HG02973 (cell line): ENCODE results near the gene FBXO17.
A peak's percentile ranks its signal among the peaks of the same experiment; 100 is the strongest.
"Not testable (repeated sequence)": the region's sequence is repeated elsewhere in the genome, so short reads cannot be mapped to it uniquely, and the experiment has no call there.

Experiments used
- ATAC-seq: cut with Tn5 transposase; IDR thresholded peaks from one replicate; pipeline ENCODE4 v1.9.1; 2021; ENCODE audit warnings: moderate library complexity; ENCODE audit not compliant: unreplicated experiment

The FBXO17 gene

GRCh38 chr19:38980583-38981374 is 5.2 kb upstream of the FBXO17 start:
- no peak for ATAC-seq

DNA sequence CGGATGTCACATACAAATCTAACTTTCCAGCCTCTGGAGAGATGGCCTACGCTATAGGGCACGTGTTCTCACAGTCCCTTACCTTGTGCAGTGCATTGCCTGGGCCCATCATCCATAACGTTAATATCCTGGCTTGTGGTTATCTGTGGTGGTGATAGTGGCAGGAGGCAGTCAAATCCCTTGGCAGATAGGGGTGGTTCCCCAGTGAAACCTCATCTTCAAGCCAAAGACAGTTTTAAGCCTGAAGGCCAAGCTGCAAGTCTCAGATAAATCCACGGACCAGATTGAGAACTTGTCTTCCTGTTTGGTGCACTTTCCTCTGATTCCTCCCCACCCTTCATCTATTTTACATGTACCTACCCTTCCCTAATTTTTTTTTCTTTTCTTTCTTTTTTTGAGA is 4.3 kb upstream of the FBXO17 start:
- no peak for ATAC-seq

- no peak for ATAC-seq
Measured at GRCh38 chr19:38978326-38978689, 2.8 kb upstream of the FBXO17 start.

DNA sequence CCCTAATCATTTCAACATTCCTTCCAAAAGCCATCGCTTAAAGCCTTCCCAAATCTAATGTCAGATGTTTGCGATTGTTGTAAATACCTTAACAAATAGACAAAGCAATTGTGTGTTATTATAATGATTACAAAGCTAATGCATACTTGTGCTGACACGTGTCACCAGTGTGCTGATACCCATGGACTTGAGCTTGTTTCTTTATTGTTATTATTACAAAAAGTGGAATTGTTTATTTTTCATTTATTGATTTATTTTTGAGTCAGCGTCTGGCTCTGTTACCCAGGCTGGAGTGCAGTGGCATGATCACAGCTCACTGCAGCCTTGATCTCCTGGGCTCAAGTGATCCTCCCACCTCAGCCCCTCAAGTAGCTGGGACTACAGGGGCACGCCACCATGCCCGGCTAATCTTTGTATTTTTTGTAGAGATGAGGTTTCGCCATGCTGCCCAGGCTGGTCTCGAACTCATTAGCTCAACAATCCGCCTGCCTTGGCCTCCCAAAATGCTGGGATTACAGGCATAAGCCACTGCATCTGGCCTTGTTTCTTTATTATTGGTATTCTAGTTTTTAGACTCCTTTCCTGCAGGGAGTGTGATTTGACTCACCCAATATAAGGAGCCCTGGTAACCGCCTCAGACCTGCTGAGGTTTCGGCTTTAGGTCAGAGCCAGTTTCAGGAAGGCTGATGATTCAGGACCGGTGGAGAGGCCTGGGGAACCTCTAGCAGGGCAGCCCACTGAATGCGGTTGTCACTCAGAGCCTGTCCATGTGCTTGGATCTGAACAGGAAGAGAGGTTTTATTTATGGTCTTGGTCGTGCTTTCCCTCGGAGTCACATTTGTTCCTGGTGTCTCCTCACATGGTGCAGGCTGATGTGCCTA is 2.1 kb upstream of the FBXO17 start:
- peak; percentile 73 for ATAC-seq

GRCh38 chr19:38975861-38976271 is 324 bp upstream of the FBXO17 start:
- no peak for ATAC-seq

DNA sequence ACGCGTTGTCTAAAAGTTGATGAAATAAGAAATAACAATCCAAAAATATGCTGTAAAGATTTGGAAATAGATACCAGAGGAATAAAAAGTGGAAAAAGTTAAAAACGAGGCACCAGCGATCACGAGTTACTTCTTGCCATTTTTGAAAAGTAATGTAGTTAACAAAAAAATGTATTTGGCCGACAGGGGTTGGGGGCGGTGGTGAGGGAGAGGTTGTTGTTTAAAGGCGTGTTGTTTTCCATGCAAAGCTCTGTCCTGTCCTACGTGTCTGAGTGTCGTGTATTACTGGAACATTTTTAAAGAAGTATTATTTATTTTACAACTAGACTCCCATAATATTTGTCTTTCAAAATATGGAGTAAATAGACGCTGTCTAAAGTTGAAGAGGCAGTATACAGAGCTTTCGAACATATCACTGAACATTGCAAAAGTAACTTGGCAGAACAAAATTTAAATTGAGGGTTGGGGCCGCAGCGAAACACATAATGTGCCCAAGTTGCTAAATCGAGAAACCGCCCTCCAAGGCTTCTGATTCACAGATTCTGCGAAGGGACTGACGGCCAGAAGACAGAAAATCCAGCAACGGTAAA is 823 bp downstream of the FBXO17 start:
- no peak for ATAC-seq

DNA sequence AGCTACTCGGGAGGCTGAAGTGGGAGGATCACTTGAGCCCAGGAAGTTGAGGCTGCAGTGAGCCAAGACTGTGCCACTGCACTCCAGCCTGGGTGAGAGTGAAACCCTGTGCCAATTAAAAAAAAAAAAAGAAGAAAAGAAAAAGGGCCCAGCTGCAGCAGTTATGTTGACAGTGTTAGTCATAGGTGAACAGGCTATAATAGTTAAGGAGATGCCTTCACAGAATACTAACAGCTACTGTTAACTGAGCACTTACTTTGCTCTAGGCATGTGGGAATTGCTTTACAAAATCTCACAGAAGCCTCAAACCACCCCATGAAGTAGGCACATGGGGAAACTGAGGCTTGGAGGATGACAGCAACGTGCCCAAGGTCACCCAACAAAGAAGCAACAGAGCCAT is 3.9 kb downstream of the FBXO17 start:
- no peak for ATAC-seq

DNA sequence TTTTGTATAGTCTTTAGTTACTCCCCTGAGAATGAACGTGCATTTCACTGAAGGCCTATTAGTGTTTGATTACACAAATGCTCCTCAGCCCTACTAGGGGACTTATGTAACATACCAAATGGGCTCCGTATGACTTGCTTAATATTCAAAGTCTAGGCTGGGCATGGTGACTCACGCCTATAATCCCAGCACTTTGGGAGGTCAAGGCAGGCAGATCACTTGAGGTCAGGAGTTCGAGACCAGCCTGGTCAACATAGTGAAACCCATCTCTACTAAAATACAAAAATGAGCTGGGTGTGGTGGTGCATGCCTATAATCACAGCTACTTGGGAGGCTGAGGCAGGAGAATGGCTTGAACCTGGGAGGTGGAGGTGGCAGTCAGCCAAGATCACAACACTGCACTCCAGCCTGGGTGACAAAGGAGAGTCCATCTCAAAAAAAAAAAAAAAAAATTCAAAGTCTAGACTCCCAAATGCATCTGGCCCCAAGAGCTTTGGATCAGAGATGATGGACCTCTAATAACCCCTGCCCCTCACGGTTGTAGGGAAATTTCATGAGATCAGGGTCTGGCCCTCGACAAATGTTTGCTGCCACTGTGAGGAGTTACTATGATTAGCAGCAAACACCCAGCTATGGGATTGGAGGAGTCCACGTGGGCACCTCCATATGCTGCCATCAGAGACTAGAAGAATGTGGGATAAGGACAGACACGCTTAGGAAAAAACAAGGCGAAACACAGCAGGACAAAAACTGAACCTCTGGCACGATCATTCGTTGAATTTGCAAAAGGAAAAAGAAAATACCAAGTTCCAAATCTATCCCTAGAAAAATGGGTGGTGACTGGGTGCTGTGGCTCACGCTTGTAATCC is 4.6 kb downstream of the FBXO17 start:
- ATAC-seq, result no peak

DNA sequence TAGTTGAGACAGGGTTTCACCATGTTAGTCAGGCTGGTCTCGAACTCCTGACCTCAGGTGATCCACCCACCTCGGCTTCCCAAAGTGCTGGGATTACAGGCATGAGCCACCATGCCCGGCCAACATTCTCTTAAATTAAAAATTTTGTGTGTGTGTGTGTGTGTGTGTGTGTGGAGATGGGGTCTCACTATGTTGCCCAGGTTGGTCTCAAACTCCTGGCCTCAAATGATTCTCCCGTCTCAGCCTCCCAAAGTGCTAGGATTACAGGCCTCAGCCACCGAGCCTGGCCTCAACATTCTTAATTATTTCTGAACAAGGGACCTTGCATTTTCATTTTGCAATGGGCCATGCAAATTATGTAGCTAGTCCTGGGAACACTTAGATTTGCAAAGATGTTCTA is 9.4 kb downstream of the FBXO17 start:
- ATAC-seq, result not testable (repeated sequence)

DNA sequence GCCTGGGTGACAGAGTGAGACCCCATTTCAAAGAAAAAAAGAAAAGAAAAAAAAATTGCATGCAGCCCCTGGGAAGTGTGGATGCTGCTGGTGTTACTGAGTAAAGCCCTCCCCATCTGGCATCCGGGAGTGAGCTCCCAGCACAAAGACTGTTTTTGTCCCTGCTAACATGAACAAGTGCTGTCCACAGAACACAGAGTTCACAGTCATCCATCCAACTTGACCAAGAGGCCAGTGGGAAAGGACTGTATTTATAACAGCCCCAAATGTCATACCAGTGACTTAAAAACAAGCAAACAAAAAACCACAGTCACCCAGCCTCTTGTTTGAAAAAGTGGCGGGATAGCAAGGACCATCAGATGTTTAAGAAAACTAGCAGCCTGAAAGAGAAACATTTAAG is 10.8 kb downstream of the FBXO17 start:
- ATAC-seq, result no peak

DNA sequence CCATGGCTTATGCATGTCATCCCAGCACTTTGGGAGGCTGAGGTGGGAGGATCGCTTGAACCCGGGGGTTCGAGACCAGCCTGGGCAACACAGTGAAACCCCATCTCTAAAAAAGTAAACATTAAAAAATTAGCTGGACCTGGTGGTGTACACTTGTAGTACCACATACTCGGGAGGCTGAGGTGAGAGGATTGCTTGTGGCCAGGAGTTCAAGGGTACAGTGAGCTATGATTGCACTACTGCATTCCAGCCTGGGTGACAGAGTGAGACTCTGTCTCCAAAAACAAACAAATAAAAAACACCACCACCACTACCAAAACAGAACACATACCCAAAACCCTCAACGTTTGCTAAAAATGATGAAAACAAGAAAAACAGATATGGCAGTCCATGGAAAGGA is 15.9 kb downstream of the FBXO17 start:
- no peak for ATAC-seq

GRCh38 chr19:38958301-38958700 is 17.2 kb downstream of the FBXO17 start:
- ATAC-seq, result no peak

GRCh38 chr19:38956264-38956663 is 19.3 kb downstream of the FBXO17 start:
- ATAC-seq, result no peak

- no peak for ATAC-seq
Measured at GRCh38 chr19:38953677-38954076, 21.9 kb downstream of the FBXO17 start.

GRCh38 chr19:38952395-38953165 is 23.0 kb downstream of the FBXO17 start:
- no peak for ATAC-seq

DNA sequence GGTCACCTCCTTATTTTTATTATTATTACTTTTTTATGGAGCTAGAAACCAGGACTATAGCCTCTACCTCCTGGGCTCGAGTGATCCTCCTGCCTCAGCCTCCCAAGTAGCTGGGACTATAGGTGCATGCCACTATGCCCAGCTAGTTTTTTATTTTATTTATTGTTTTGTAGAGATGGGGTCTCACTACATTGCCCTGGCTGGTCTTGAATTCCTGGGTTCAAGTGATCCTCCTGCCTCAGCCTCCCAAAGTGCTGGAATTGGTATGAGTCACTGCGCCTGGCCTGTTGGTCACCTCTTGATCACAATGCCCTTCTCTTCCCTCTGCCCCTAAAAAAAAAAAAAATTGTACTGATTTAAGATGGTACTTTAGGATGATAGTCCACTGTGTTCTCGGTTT is 24.4 kb downstream of the FBXO17 start:
- no peak for ATAC-seq

GRCh38 chr19:38949580-38950367 is 25.8 kb downstream of the FBXO17 start:
- ATAC-seq, result no peak

DNA sequence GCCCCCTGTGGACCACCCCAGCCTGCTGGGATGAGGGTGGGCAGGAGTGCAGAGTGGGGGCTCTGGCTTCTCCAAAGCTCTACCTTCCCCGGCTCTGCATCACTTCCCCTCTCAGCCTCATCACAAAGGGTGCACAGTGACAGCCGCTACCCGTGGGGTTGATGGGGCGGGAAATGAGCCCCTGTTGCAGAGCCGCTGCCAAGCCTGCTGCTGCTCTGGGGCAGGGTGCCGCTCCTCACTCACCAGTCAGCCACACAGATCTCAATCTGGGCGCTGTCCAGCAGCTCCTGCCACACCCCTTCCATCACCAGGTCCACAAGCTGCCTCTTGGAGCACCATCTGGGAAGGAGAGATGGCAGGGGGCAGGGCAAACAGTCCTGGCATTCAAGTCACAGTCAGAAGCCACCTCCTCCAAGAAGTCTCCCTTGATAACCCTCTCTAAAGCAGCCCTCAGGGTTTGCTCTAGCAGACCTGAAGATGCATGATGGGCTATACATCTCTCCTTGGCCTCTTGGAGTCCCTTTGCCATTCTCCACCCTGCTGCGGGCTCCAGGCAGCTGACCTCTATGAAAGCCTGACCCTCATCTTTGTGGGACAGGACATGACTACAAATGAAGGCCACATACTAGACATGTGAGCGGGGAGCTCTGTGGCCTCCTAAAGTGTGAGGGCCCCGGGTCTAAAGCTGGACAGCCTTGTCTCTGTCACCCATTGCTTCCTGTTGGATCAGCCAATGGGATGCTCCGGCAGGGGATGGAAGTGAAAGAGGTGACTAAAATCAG is 29.1 kb downstream of the FBXO17 start:
- no peak for ATAC-seq
